ENCODE measurements around the gene POLR2E. TPM values are rescaled to one million over a fixed set of nuclear protein-coding genes. Genes with fewer than 3 reads are reported as not detected.

Gene POLR2E
- total RNA-seq, 1 experiment from 2014 or later, result 279 TPM

GRCh38 chr19:1063909-1064660 is 31.1 kb downstream of the POLR2E start:
- intact Hi-C loops (cut with micrococcal nuclease; ENCODE audit: unreplicated experiment), result no loop called here

More at GRCh38 chr19:1063909-1064660, 31.1 kb downstream of the POLR2E start:
- in situ Hi-C loops (cut with HindIII; ENCODE audit: low pct_unique_long_range_greater_than_20kb, low sequenced_read_pairs), result no loop called here
- no TSS peak for BruUV-seq (replicated peaks)
- no peak for DNase-seq (ENCODE audit: low read depth, low spot score)
- Histone ChIP-seq H3K36me3 (ENCODE audit: control insufficient read depth, insufficient read depth, low read length) (no peaks in the 10 kb centered on the region; the same call in 1 of the 2 replicates), H3K9me3 (ENCODE audit: control insufficient read depth, insufficient read depth, low read depth, low read length) (no peaks in the 10 kb centered on the region), H3K27me3 (ENCODE audit: control insufficient read depth, insufficient read depth, low read length) (no peaks in the 10 kb centered on the region), H3K4me1 (ENCODE audit: control insufficient read depth, insufficient read depth, low read length) (peaks cover 17% of the 10 kb centered on the region), H3K4me3 (ENCODE audit: low read depth in 2 of 2, low read length in 2 of 2) (no peak overlapping the region), H3K27ac (ENCODE audit: low read length) (no peak overlapping the region)
- CTCF ChIA-PET, result interaction anchor here (0.5 to 0.6 kb wide), 2 partner anchors 65 to 178 kb away, joined by 4 to 7 read pairs; partner anchors contain the start of gene ATP5F1D
- POLR2A ChIA-PET, result no interaction called here
- ATAC-seq, result peak; percentile 12; the same call in 1 of the 2 replicates
- TF ChIP-seq SIN3A (IDR thresholded peaks at IDR 0.05; ENCODE audit: borderline replicate concordance, insufficient read depth, low read depth, low read length) (no peak), REST (IDR thresholded peaks at IDR 0.05; ENCODE audit: insufficient read depth in 1 of 2, low read depth in 2 of 2, low read length in 1 of 2) (no peak), POLR2AphosphoS5 (IDR thresholded peaks at IDR 0.05; ENCODE audit: low read depth, low read length) (no peak; the same call in 1 of the 2 replicates), TCF7L2 (IDR thresholded peaks at IDR 0.05; ENCODE audit: low read depth, low read length) (no peak), CTCF (IDR thresholded peaks at IDR 0.05) (no peak)

Measured in Panc1 (cell line).